ENCODE results near the gene GRID1.

GRCh38 chr10:86123715-86124114 is 242.9 kb downstream of the GRID1 start:
- TF ChIP-seq SPI1 (IDR thresholded peaks at IDR 0.05; ENCODE audit: low read depth, low read length) (no peak), PAX5 (IDR thresholded peaks at IDR 0.05; ENCODE audit: insufficient read depth, low read length, severe bottlenecking) (no peak), TAF1 (IDR thresholded peaks at IDR 0.05; ENCODE audit: low read depth, low read length) (no peak), POLR2A (IDR thresholded peaks at IDR 0.05; ENCODE audit: low read depth, low read length) (no peak), POLR2AphosphoS5 (IDR thresholded peaks at IDR 0.05; ENCODE audit: low read depth, low read length) (no peak)

All from GM12891 (cell line).